H9 (cell line): ENCODE results near the gene SLC36A2. TPM values are rescaled to one million over a fixed set of nuclear protein-coding genes. Genes with fewer than 3 reads are reported as not detected.

ENCODE experiments used
- DNase-seq: peaks from one replicate; pipeline ENCODE4 v3.0.0-alpha.2; 2017
- H2AFZ ChIP-seq: one replicate; pipeline ENCODE4 v1.6.1; 2013; ENCODE audit warnings: mild to moderate bottlenecking, low read length, control low read depth, moderate library complexity
- H2AK5ac ChIP-seq: 2 replicates; pipeline ENCODE4 v1.6.1; 2013; ENCODE audit warnings: low read length, control low read depth, mixed read lengths; ENCODE audit not compliant: insufficient read length
- H2BK120ac ChIP-seq: one replicate; pipeline ENCODE4 v1.6.1; 2013; ENCODE audit warnings: low read depth, mild to moderate bottlenecking, low read length, control low read depth, inconsistent platforms; ENCODE audit not compliant: poor library complexity, severe bottlenecking
- H2BK12ac ChIP-seq: 2 replicates; pipeline ENCODE4 v1.6.1; 2013; ENCODE audit warnings: low read length, control low read depth, mixed read lengths, low read depth; ENCODE audit not compliant: insufficient read length
- H2BK15ac ChIP-seq: 2 replicates; pipeline ENCODE4 v1.6.1; 2013; ENCODE audit warnings: low read depth, low read length, control low read depth
- H2BK20ac ChIP-seq: one replicate; pipeline ENCODE4 v1.6.1; 2013; ENCODE audit warnings: low read depth, mild to moderate bottlenecking, low read length, control low read depth, inconsistent platforms; ENCODE audit not compliant: poor library complexity, severe bottlenecking
- H2BK5ac ChIP-seq: 2 replicates; pipeline ENCODE4 v1.6.1; 2013; ENCODE audit warnings: low read length, control low read depth, mixed read lengths; ENCODE audit not compliant: insufficient read length
- H3K14ac ChIP-seq: 2 replicates; pipeline ENCODE4 v1.6.1; 2013; ENCODE audit warnings: low read length, control low read depth; ENCODE audit not compliant: insufficient read depth
- H3K18ac ChIP-seq: 2 replicates; pipeline ENCODE4 v1.6.1; 2013; ENCODE audit warnings: low read depth, mild to moderate bottlenecking, mixed read lengths, low read length, control low read depth; ENCODE audit not compliant: insufficient read length
- H3K23ac ChIP-seq: 2 replicates; pipeline ENCODE4 v1.6.1; 2013; ENCODE audit warnings: low read length, control low read depth, mixed read lengths, low read depth; ENCODE audit not compliant: insufficient read length
- H3K23me2 ChIP-seq: 2 replicates; pipeline ENCODE4 v1.6.1; 2013; ENCODE audit warnings: low read depth, mild to moderate bottlenecking, mixed read lengths, low read length, control low read depth; ENCODE audit not compliant: insufficient read length, poor library complexity, severe bottlenecking
- H3K27ac ChIP-seq: 2 replicates; pipeline ENCODE4 v1.5.1; 2013; ENCODE audit warnings: low read length, control low read depth, mixed read lengths, low read depth; ENCODE audit not compliant: insufficient read length
- H3K27me3 ChIP-seq: 2 replicates; pipeline ENCODE4 v1.6.1; 2013; ENCODE audit warnings: low read length, control low read depth, inconsistent platforms; ENCODE audit not compliant: insufficient read depth
- H3K4ac ChIP-seq: 2 replicates; pipeline ENCODE4 v1.6.1; 2013; ENCODE audit warnings: low read depth, mild to moderate bottlenecking, control low read depth, inconsistent platforms, low read length, moderate library complexity
- H3K4me1 ChIP-seq: 2 replicates; pipeline ENCODE4 v1.6.1; 2013; ENCODE audit warnings: low read length, control low read depth, inconsistent platforms; ENCODE audit not compliant: insufficient read depth
- H3K4me2 ChIP-seq: 2 replicates; pipeline ENCODE4 v1.6.1; 2013; ENCODE audit warnings: low read length, control low read depth, mixed read lengths; ENCODE audit not compliant: insufficient read length, insufficient read depth
- H3K56ac ChIP-seq: 2 replicates; pipeline ENCODE4 v1.6.1; 2013; ENCODE audit warnings: low read depth, mild to moderate bottlenecking, mixed read lengths, low read length, control low read depth; ENCODE audit not compliant: insufficient read length
- H3K79me1 ChIP-seq: 2 replicates; pipeline ENCODE4 v1.6.1; 2013; ENCODE audit warnings: low read depth, mild to moderate bottlenecking, moderate library complexity, low read length, control low read depth, inconsistent platforms; ENCODE audit not compliant: insufficient read depth, poor library complexity, severe bottlenecking
- H3K79me2 ChIP-seq: 2 replicates; pipeline ENCODE4 v1.6.1; 2013; ENCODE audit warnings: low read length, control low read depth, inconsistent platforms; ENCODE audit not compliant: insufficient read depth
- H3K9ac ChIP-seq: 2 replicates; pipeline ENCODE4 v1.6.1; 2013; ENCODE audit warnings: low read length, control low read depth, mixed read lengths; ENCODE audit not compliant: insufficient read length; ENCODE audit errors: extremely low read depth
- H3K9me3 ChIP-seq: one replicate; pipeline ENCODE4 v1.6.1; 2013; ENCODE audit warnings: low read depth, low read length, inconsistent platforms; ENCODE audit not compliant: control insufficient read depth
- H3T11ph ChIP-seq: one replicate; pipeline ENCODE4 v1.6.1; 2013; ENCODE audit warnings: mild to moderate bottlenecking, low read length, control low read depth, inconsistent platforms
- H4K20me1 ChIP-seq: one replicate; pipeline ENCODE4 v1.6.1; 2013; ENCODE audit not compliant: control insufficient read depth, insufficient read length, insufficient read depth
- H4K5ac ChIP-seq: 2 replicates; pipeline ENCODE4 v1.6.1; 2013; ENCODE audit warnings: low read depth, mild to moderate bottlenecking, mixed read lengths, low read length, control low read depth; ENCODE audit not compliant: insufficient read length
- H4K8ac ChIP-seq: replicated peaks from 2 replicates; pipeline ENCODE4 v1.6.1; 2013; ENCODE audit warnings: low read length, control low read depth, mixed read lengths, low read depth; ENCODE audit not compliant: insufficient read length
- H4K91ac ChIP-seq: 2 replicates; pipeline ENCODE4 v1.6.1; 2013; ENCODE audit warnings: low read depth, mild to moderate bottlenecking, moderate library complexity, mixed read lengths, low read length, control low read depth; ENCODE audit not compliant: insufficient read length
- H3K27ac Mint-ChIP-seq, 3 experiments: 2 replicates in 2 of 3; 3 replicates in 1 of 3; pipeline ENCODE4 v1.8.0; 2020 to 2021; ENCODE audit warnings: mixed read lengths in 3 of 3, mild to moderate bottlenecking in 1 of 3, moderate library complexity in 1 of 3
- H3K27me3 Mint-ChIP-seq: 2 replicates; pipeline ENCODE4 v1.8.0; 2021; ENCODE audit warnings: low read depth, mild to moderate bottlenecking, moderate library complexity, mixed read lengths
- H3K36me3 Mint-ChIP-seq, 3 experiments: 2 replicates in 2 of 3; 3 replicates in 1 of 3; pipeline ENCODE4 v1.8.0; 2020 to 2021; ENCODE audit warnings: low read depth in 3 of 3, mixed read lengths in 3 of 3; ENCODE audit not compliant: insufficient read depth in 1 of 3
- H3K4me1 Mint-ChIP-seq, 2 experiments: 2 replicates each; pipeline ENCODE4 v1.8.0; 2020; ENCODE audit warnings: mixed read lengths in 2 of 2
- H3K4me3 Mint-ChIP-seq, 2 experiments: 2 replicates in 1 of 2; 3 replicates in 1 of 2; pipeline ENCODE4 v1.8.0; 2020 to 2021; ENCODE audit warnings: mild to moderate bottlenecking in 2 of 2, mixed read lengths in 2 of 2, moderate library complexity in 1 of 2
- H3K9me3 Mint-ChIP-seq, 2 experiments: 2 replicates in 1 of 2; 3 replicates in 1 of 2; pipeline ENCODE4 v1.8.0; 2020; ENCODE audit warnings: mild to moderate bottlenecking in 2 of 2, mixed read lengths in 2 of 2, moderate library complexity in 1 of 2
- WGBS: extraction: QIAGEN DNeasy Blood & Tissue Kit; methylation state at CpG from one replicate; pipeline ENCODE4 v1.1.7; 2013; ENCODE audit warnings: missing lambda C conversion rate, low lambda C conversion rate, mixed read lengths; ENCODE audit not compliant: insufficient read length; ENCODE audit errors: extremely low coverage; 5-methylcytosine and 5-hydroxymethylcytosine counted together
- total RNA-seq: library from RNA; stranded (reverse); gene quantifications from 2 replicates; pipeline ENCODE4 v1.2.1, GENCODE V29; 2021
- TF ChIP-seq, protein P1 (sequence below): fragments of 200-600 bp; sonication (generic); conservative IDR thresholded peaks from 3 replicates; pipeline ENCODE4 v1.8.0; 2021; ENCODE audit warnings: antibody characterized with exemption, mild to moderate bottlenecking

The SLC36A2 gene
- total RNA-seq, 1 experiment from 2014 or later: 0.15 TPM

DNA sequence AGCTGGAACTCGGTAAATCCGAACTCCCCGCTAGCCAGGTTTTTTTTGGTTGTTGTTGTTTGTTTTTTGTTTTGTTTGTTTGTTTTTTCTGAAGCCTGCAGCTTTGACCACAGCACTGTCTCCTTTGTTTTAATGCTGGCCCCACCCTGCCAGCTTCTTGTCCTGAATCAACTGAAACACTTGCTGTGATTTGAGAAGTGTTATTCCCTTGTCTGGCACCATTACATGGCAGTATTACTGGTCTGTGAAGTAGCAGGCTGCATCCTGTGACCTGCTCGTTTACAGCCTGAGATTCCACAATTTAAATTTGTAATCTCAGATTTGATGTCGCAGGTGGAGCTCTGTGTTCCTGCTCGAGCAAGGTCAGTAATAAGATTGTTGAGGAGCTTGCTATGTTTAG lies 1.4 kb upstream of the SLC36A2 start:
- WGBS: no CpG with 5 or more reads among the region's 6 CpGs

More for the DNA sequence above, 1.4 kb upstream of the SLC36A2 start:
- H3K18ac ChIP-seq: no peak overlapping the region
- DNase-seq: no peak
- H4K8ac ChIP-seq: no peak overlapping the region
- no peak overlapping the region for H3K27ac ChIP-seq
- H3K9me3 ChIP-seq: no peaks in the 10 kb centered on the region
- Mint-ChIP-seq H3K27ac (no peak overlapping the region), H3K36me3 (no peaks in the 10 kb centered on the region), H3K27me3 (peaks cover 87% of the 10 kb centered on the region), H3K9me3 (no peaks in the 10 kb centered on the region), H3K4me1 (peaks cover 48 to 57% of the 10 kb centered on the region in 2 experiments), H3K4me3 (no peak overlapping the region)
- H3K56ac ChIP-seq: no peak overlapping the region
- no peak overlapping the region for H3K14ac ChIP-seq
- TF ChIP-seq, protein P1, sequence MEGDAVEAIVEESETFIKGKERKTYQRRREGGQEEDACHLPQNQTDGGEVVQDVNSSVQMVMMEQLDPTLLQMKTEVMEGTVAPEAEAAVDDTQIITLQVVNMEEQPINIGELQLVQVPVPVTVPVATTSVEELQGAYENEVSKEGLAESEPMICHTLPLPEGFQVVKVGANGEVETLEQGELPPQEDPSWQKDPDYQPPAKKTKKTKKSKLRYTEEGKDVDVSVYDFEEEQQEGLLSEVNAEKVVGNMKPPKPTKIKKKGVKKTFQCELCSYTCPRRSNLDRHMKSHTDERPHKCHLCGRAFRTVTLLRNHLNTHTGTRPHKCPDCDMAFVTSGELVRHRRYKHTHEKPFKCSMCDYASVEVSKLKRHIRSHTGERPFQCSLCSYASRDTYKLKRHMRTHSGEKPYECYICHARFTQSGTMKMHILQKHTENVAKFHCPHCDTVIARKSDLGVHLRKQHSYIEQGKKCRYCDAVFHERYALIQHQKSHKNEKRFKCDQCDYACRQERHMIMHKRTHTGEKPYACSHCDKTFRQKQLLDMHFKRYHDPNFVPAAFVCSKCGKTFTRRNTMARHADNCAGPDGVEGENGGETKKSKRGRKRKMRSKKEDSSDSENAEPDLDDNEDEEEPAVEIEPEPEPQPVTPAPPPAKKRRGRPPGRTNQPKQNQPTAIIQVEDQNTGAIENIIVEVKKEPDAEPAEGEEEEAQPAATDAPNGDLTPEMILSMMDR: no peak
- no peaks in the 10 kb centered on the region; the same call in 1 of the 2 replicates for H3K27me3 ChIP-seq
- H3T11ph ChIP-seq: no peak overlapping the region
- no peak overlapping the region for H2BK12ac ChIP-seq
- H2BK20ac ChIP-seq: no peak overlapping the region
- H3K4me1 ChIP-seq: peaks cover 3% of the 10 kb centered on the region; the same call in 1 of the 2 replicates
- no peaks in the 10 kb centered on the region for H4K20me1 ChIP-seq
- no peak overlapping the region for H2BK120ac ChIP-seq
- no peak overlapping the region for H2AK5ac ChIP-seq
- H2AFZ ChIP-seq: no peak overlapping the region
- H4K91ac ChIP-seq: no peak overlapping the region
- no peak overlapping the region for H2BK5ac ChIP-seq
- no peaks in the 10 kb centered on the region for H3K23me2 ChIP-seq
- no peak overlapping the region for H3K9ac ChIP-seq
- H3K4me2 ChIP-seq: no peak overlapping the region
- H3K23ac ChIP-seq: no peak overlapping the region
- no peaks in the 10 kb centered on the region for H3K79me2 ChIP-seq
- H3K4ac ChIP-seq: no peak overlapping the region
- no peak overlapping the region for H4K5ac ChIP-seq
- no peak overlapping the region for H2BK15ac ChIP-seq
- no peaks in the 10 kb centered on the region for H3K79me1 ChIP-seq
